Activated CD4-positive, alpha-beta T cell treated with anti-CD3 and anti-CD28 coated beads for 36 hours (primary cell): ENCODE data around the gene IFNLR1. TPM values are rescaled to one million over a fixed set of nuclear protein-coding genes. Genes with fewer than 3 reads are reported as not detected.
A peak's percentile ranks its signal among the peaks of the same experiment; 100 is the strongest.

Source experiments
- ATAC-seq: fragments of 200-7000 bp; cut with Tn5 transposase; one replicate; pipeline ENCODE4 v1.10.0; 2021; ENCODE audit warnings: mild to moderate bottlenecking, moderate library complexity
- CTCF ChIA-PET: fragments of 350-600 bp; sonication (Branson Sonifier 250); formaldehyde crosslinking; loops from one replicate; lab custom pipeline; 2021; ENCODE audit warnings: antibody characterized with exemption; lab: Charles Lee
- POLR2A ChIA-PET: fragments of 350-600 bp; sonication (Branson Sonifier 250); formaldehyde crosslinking; loops from one replicate; lab custom pipeline; 2021; ENCODE audit warnings: antibody characterized with exemption, inconsistent platforms; lab: Charles Lee
- DNase-seq: peaks from one replicate; pipeline ENCODE4 v3.0.0-alpha.2; 2020
- H3K27ac Mint-ChIP-seq: one replicate; pipeline ENCODE4 v1.8.0; 2021; ENCODE audit warnings: mixed read lengths
- H3K27me3 Mint-ChIP-seq: one replicate; pipeline ENCODE4 v1.8.0; 2021; ENCODE audit warnings: mixed read lengths
- H3K36me3 Mint-ChIP-seq: one replicate; pipeline ENCODE4 v1.8.0; 2021; ENCODE audit warnings: low read depth, mixed read lengths
- H3K4me1 Mint-ChIP-seq: one replicate; pipeline ENCODE4 v1.8.0; 2021; ENCODE audit warnings: mixed read lengths
- H3K4me3 Mint-ChIP-seq: one replicate; pipeline ENCODE4 v1.8.0; 2021; ENCODE audit warnings: mild to moderate bottlenecking, moderate library complexity, mixed read lengths
- H3K9me3 Mint-ChIP-seq: one replicate; pipeline ENCODE4 v1.8.0; 2021; ENCODE audit warnings: low read depth, mixed read lengths
- intact Hi-C, 2 experiments: fragments of 100-400 bp; cut with DNase I in 1 of 2; cut with micrococcal nuclease in 1 of 2; formaldehyde crosslinking; loops; one replicate each; pipeline versions ENCODE4 v1.14.2 to v1.15.1; 2022 to 2024; cut with DNase I, micrococcal nuclease
- total RNA-seq, 2 experiments: library from RNA; stranded (reverse); gene quantifications; one replicate each; pipeline ENCODE4 v1.2.3, GENCODE V29; 2021

IFNLR1 gene
- total RNA-seq, 2 experiments from 2014 or later: 6.6 to 7.4 TPM

- Mint-ChIP-seq H3K27me3 (peaks cover 1% of the 10 kb centered on the region), H3K9me3 (peaks cover 4% of the 10 kb centered on the region), H3K4me3 (no peak overlapping the region), H3K4me1 (no peaks in the 10 kb centered on the region), H3K27ac (no peak overlapping the region), H3K36me3 (no peaks in the 10 kb centered on the region)
- CTCF ChIA-PET: interaction anchor here (0.7 to 3.1 kb wide), 2 partner anchors 16 to 19 kb away, joined by 4 to 13 read pairs; no protein-coding TSS in a partner anchor
- no peak for ATAC-seq
- no peak for DNase-seq
- intact Hi-C loops: no loop called here
- POLR2A ChIA-PET: no interaction called here
Observed at GRCh38 chr1:24134376-24134775, 52.7 kb downstream of the IFNLR1 start.

- no peak overlapping the region for H3K27ac Mint-ChIP-seq
- POLR2A ChIA-PET: no interaction called here
- H3K9me3 Mint-ChIP-seq: peaks cover 4% of the 10 kb centered on the region
- H3K36me3 Mint-ChIP-seq: no peaks in the 10 kb centered on the region
- H3K4me1 Mint-ChIP-seq: no peaks in the 10 kb centered on the region
- no peak overlapping the region for H3K4me3 Mint-ChIP-seq
- CTCF ChIA-PET: interaction anchor here (3.1 kb wide), 1 partner anchor 16 kb away, joined by 13 read pairs; no protein-coding TSS in a partner anchor
- DNase-seq (no peak), ATAC-seq (no peak)
- intact Hi-C loops: no loop called here
- peaks cover 1% of the 10 kb centered on the region for H3K27me3 Mint-ChIP-seq
Observed at GRCh38 chr1:24133819-24134218, 53.3 kb downstream of the IFNLR1 start.

GRCh38 chr1:24130385-24130784 is 56.7 kb downstream of the IFNLR1 start:
- Mint-ChIP-seq H3K4me1 (peaks cover 2% of the 10 kb centered on the region), H3K27me3 (peaks cover 1% of the 10 kb centered on the region), H3K27ac (no peak overlapping the region), H3K9me3 (peaks cover 4% of the 10 kb centered on the region), H3K4me3 (no peak overlapping the region), H3K36me3 (no peaks in the 10 kb centered on the region)
- ChIA-PET POLR2A (no interaction called here), CTCF (interaction anchor here (0.7 kb wide), 1 partner anchor 312 kb away, joined by 3 read pairs; no protein-coding TSS in a partner anchor)
- ATAC-seq: no peak
- DNase-seq: no peak
- intact Hi-C loops: no loop called here

- intact Hi-C loops: no loop called here
- Mint-ChIP-seq H3K27me3 (peaks cover 1% of the 10 kb centered on the region), H3K27ac (no peak overlapping the region), H3K4me1 (peaks cover 2% of the 10 kb centered on the region), H3K4me3 (no peak overlapping the region), H3K36me3 (no peaks in the 10 kb centered on the region), H3K9me3 (peaks cover 4% of the 10 kb centered on the region)
- ChIA-PET POLR2A (no interaction called here), CTCF (no interaction called here)
- no peak for ATAC-seq
- DNase-seq: no peak
Observed at GRCh38 chr1:24127801-24128363, 59.2 kb downstream of the IFNLR1 start.

- intact Hi-C loops: no loop called here
- CTCF ChIA-PET: interaction anchor here (0.6 to 2.5 kb wide), 2 partner anchors 23 to 121 kb away, joined by 3 to 13 read pairs; no protein-coding TSS in a partner anchor
- Mint-ChIP-seq H3K4me3 (no peak overlapping the region), H3K27ac (no peak overlapping the region), H3K4me1 (peaks cover 2% of the 10 kb centered on the region), H3K36me3 (no peaks in the 10 kb centered on the region), H3K27me3 (no peaks in the 10 kb centered on the region), H3K9me3 (peaks cover 4% of the 10 kb centered on the region)
- ATAC-seq (no peak), DNase-seq (no peak)
- POLR2A ChIA-PET: no interaction called here
Observed at GRCh38 chr1:24127134-24127800, 59.8 kb downstream of the IFNLR1 start.

- H3K4me3 Mint-ChIP-seq: no peak overlapping the region
- H3K4me1 Mint-ChIP-seq: peaks cover 2% of the 10 kb centered on the region
- CTCF ChIA-PET: interaction anchor here (0.6 to 2.5 kb wide), 3 partner anchors 24 to 265 kb away, joined by 3 to 13 read pairs (median 3); no protein-coding TSS in a partner anchor
- no peak overlapping the region for H3K27ac Mint-ChIP-seq
- H3K36me3 Mint-ChIP-seq: no peaks in the 10 kb centered on the region
- H3K27me3 Mint-ChIP-seq: no peaks in the 10 kb centered on the region
- H3K9me3 Mint-ChIP-seq: peaks cover 4% of the 10 kb centered on the region
- intact Hi-C loops: no loop called here
- DNase-seq (no peak), ATAC-seq (peak; percentile 47)
- POLR2A ChIA-PET: no interaction called here
Observed at GRCh38 chr1:24126672-24127023, 60.4 kb downstream of the IFNLR1 start.

- peaks cover 2% of the 10 kb centered on the region for H3K4me1 Mint-ChIP-seq
- no peaks in the 10 kb centered on the region for H3K36me3 Mint-ChIP-seq
- no peak overlapping the region for H3K27ac Mint-ChIP-seq
- ATAC-seq (peak; percentile 69), DNase-seq (peak; percentile 29)
- ChIA-PET POLR2A (no interaction called here), CTCF (interaction anchor here (0.9 to 2.5 kb wide), 2 partner anchors 25 to 265 kb away, joined by 3 to 13 read pairs; no protein-coding TSS in a partner anchor)
- intact Hi-C loops: no loop called here
- peaks cover 2% of the 10 kb centered on the region for H3K27me3 Mint-ChIP-seq
- H3K9me3 Mint-ChIP-seq: peaks cover 4% of the 10 kb centered on the region
- H3K4me3 Mint-ChIP-seq: no peak overlapping the region
Observed at GRCh38 chr1:24126018-24126671, 60.9 kb downstream of the IFNLR1 start.

- no peak for ATAC-seq
- H3K36me3 Mint-ChIP-seq: no peaks in the 10 kb centered on the region
- intact Hi-C loops: no loop called here
- no peak for DNase-seq
- peaks cover 3% of the 10 kb centered on the region for H3K9me3 Mint-ChIP-seq
- no peak overlapping the region for H3K4me3 Mint-ChIP-seq
- peaks cover 2% of the 10 kb centered on the region for H3K27me3 Mint-ChIP-seq
- ChIA-PET POLR2A (no interaction called here), CTCF (interaction anchor here (0.9 to 2.5 kb wide), 2 partner anchors 25 to 266 kb away, joined by 3 to 13 read pairs; no protein-coding TSS in a partner anchor)
- peaks cover 2% of the 10 kb centered on the region for H3K4me1 Mint-ChIP-seq
- no peak overlapping the region for H3K27ac Mint-ChIP-seq
Observed at GRCh38 chr1:24125456-24125855, 61.6 kb downstream of the IFNLR1 start.

- H3K27me3 Mint-ChIP-seq: peaks cover 2% of the 10 kb centered on the region
- H3K4me1 Mint-ChIP-seq: peaks cover 2% of the 10 kb centered on the region
- no peaks in the 10 kb centered on the region for H3K36me3 Mint-ChIP-seq
- no peak overlapping the region for H3K4me3 Mint-ChIP-seq
- no peaks in the 10 kb centered on the region for H3K9me3 Mint-ChIP-seq
- ATAC-seq (no peak), DNase-seq (no peak)
- POLR2A ChIA-PET: no interaction called here
- intact Hi-C loops: no loop called here
- CTCF ChIA-PET: interaction anchor here (2.5 kb wide), 1 partner anchor 26 kb away, joined by 13 read pairs; no protein-coding TSS in a partner anchor
- no peak overlapping the region for H3K27ac Mint-ChIP-seq
Observed at GRCh38 chr1:24124980-24125379, 62.1 kb downstream of the IFNLR1 start.

- peaks cover 2% of the 10 kb centered on the region for H3K4me1 Mint-ChIP-seq
- H3K36me3 Mint-ChIP-seq: no peaks in the 10 kb centered on the region
- no peaks in the 10 kb centered on the region for H3K9me3 Mint-ChIP-seq
- no peak overlapping the region for H3K4me3 Mint-ChIP-seq
- ChIA-PET POLR2A (no interaction called here), CTCF (no interaction called here)
- DNase-seq (no peak), ATAC-seq (no peak)
- intact Hi-C loops: no loop called here
- H3K27me3 Mint-ChIP-seq: peaks cover 5% of the 10 kb centered on the region
- H3K27ac Mint-ChIP-seq: no peak overlapping the region
Observed at GRCh38 chr1:24123611-24124010, 63.5 kb downstream of the IFNLR1 start.

GRCh38 chr1:24122776-24123175 is 64.3 kb downstream of the IFNLR1 start:
- POLR2A ChIA-PET: no interaction called here
- DNase-seq (no peak), ATAC-seq (no peak)
- peaks cover 6% of the 10 kb centered on the region for H3K27me3 Mint-ChIP-seq
- intact Hi-C loops: no loop called here
- H3K4me1 Mint-ChIP-seq: peaks cover 2% of the 10 kb centered on the region
- H3K9me3 Mint-ChIP-seq: no peaks in the 10 kb centered on the region
- no peak overlapping the region for H3K27ac Mint-ChIP-seq
- no peaks in the 10 kb centered on the region for H3K36me3 Mint-ChIP-seq
- no peak overlapping the region for H3K4me3 Mint-ChIP-seq
- CTCF ChIA-PET: no interaction called here
